BLaER1 treated with 17β-estradiol and CSF1 and Interleukin-3, amounts not matched to agents 10 nM and 100 nM (cell line): ENCODE results near the gene ABCA4.

Experiments used
- H3K27ac ChIP-seq, 11 experiments: shearing (Covaris generic); formaldehyde crosslinking; 2 replicates each; pipeline ENCODE4 v1.8.1; 2022
- H3K27me3 ChIP-seq, 11 experiments: shearing (Covaris generic); formaldehyde crosslinking; 2 replicates each; pipeline ENCODE4 v1.8.1; 2022
- H3K36me3 ChIP-seq, 11 experiments: shearing (Covaris generic); formaldehyde crosslinking; 2 replicates each; pipeline ENCODE4 v1.8.1; 2022
- H3K4me1 ChIP-seq, 10 experiments: shearing (Covaris generic); formaldehyde crosslinking; 2 replicates each; pipeline ENCODE4 v1.8.1; 2022
- H3K4me2 ChIP-seq, 11 experiments: shearing (Covaris generic); formaldehyde crosslinking; 2 replicates each; pipeline ENCODE4 v1.8.1; 2022
- H3K4me3 ChIP-seq, 10 experiments: shearing (Covaris generic); formaldehyde crosslinking; 2 replicates each; pipeline ENCODE4 v1.8.1; 2022
- H3K9ac ChIP-seq, 11 experiments: shearing (Covaris generic); formaldehyde crosslinking; 2 replicates each; pipeline ENCODE4 v1.8.1; 2022
- H3K9me3 ChIP-seq, 11 experiments: shearing (Covaris generic); formaldehyde crosslinking; replicated peaks in 1 of 11; 2 replicates each; pipeline ENCODE4 v1.8.1; 2022
- H4K20me1 ChIP-seq, 11 experiments: shearing (Covaris generic); formaldehyde crosslinking; 2 replicates each; pipeline ENCODE4 v1.8.1; 2022
- Cebpa-rat ChIP-seq, 11 experiments: shearing (Covaris generic); IDR thresholded peaks; 2 replicates each; pipeline ENCODE4 v1.8.1; 2022

ABCA4 gene

GRCh38 chr1:94118013-94118412, 2.9 kb downstream of the ABCA4 start:
- no peaks in the 10 kb centered on the region for H3K9me3 ChIP-seq
- no peak overlapping the region for H3K27ac ChIP-seq
- H3K4me2 ChIP-seq: no peak overlapping the region
- no peak overlapping the region for H3K4me3 ChIP-seq
- no peaks in the 10 kb centered on the region for H3K36me3 ChIP-seq
- peaks cover 0 to 43% (median 0%) of the 10 kb centered on the region in 11 experiments; a peak in 4 of 22 replicates for H4K20me1 ChIP-seq
- H3K9ac ChIP-seq: no peak overlapping the region
- no peak for TF ChIP-seq Cebpa-rat (IDR thresholded peaks at IDR 0.05)
- peaks cover 0 to 29% (median 13%) of the 10 kb centered on the region in 10 experiments; a peak in 10 of 20 replicates for H3K4me1 ChIP-seq
- H3K27me3 ChIP-seq: peaks cover 0 to 98% (median 0%) of the 10 kb centered on the region in 11 experiments; a peak in 11 of 22 replicates

GRCh38 chr1:94117259-94117851, 3.6 kb downstream of the ABCA4 start:
- Histone ChIP-seq H3K27ac (no peak overlapping the region), H3K9me3 (no peaks in the 10 kb centered on the region), H3K36me3 (no peaks in the 10 kb centered on the region), H3K4me3 (no peak overlapping the region), H3K9ac (no peak overlapping the region), H3K4me2 (peak overlapping the region in 6 of 11 experiments; percentile 14 to 58 (median 34); a peak in 9 of 22 replicates), H3K27me3 (peaks cover 0 to 98% (median 0%) of the 10 kb centered on the region in 11 experiments; a peak in 11 of 22 replicates), H3K4me1 (peaks cover 0 to 32% (median 14%) of the 10 kb centered on the region in 10 experiments; a peak in 10 of 20 replicates), H4K20me1 (peaks cover 0 to 49% (median 0%) of the 10 kb centered on the region in 11 experiments; a peak in 4 of 22 replicates)
- no peak for TF ChIP-seq Cebpa-rat (IDR thresholded peaks at IDR 0.05)

GRCh38 chr1:94115900-94116436, 5.0 kb downstream of the ABCA4 start:
- Histone ChIP-seq H3K9me3 (no peaks in the 10 kb centered on the region), H3K4me1 (peaks cover 0 to 42% (median 16%) of the 10 kb centered on the region in 10 experiments; a peak in 12 of 20 replicates), H3K36me3 (no peaks in the 10 kb centered on the region), H4K20me1 (peaks cover 0 to 60% (median 0%) of the 10 kb centered on the region in 11 experiments; a peak in 4 of 22 replicates), H3K27ac (no peak overlapping the region), H3K9ac (no peak overlapping the region), H3K27me3 (peaks cover 0 to 98% (median 0%) of the 10 kb centered on the region in 11 experiments; a peak in 12 of 22 replicates), H3K4me3 (no peak overlapping the region), H3K4me2 (peak overlapping the region in 3 of 11 experiments; percentile 51 to 65 (median 58); a peak in 7 of 22 replicates)
- TF ChIP-seq Cebpa-rat (IDR thresholded peaks at IDR 0.05): no peak

GRCh38 chr1:94115254-94115899, 5.6 kb downstream of the ABCA4 start:
- H3K36me3 ChIP-seq: no peaks in the 10 kb centered on the region
- peaks cover 0 to 100% (median 0%) of the 10 kb centered on the region in 11 experiments; a peak in 12 of 22 replicates for H3K27me3 ChIP-seq
- H4K20me1 ChIP-seq: peaks cover 0 to 66% (median 0%) of the 10 kb centered on the region in 11 experiments; a peak in 4 of 22 replicates
- no peak overlapping the region for H3K4me2 ChIP-seq
- no peak overlapping the region for H3K27ac ChIP-seq
- no peaks in the 10 kb centered on the region for H3K9me3 ChIP-seq
- no peak for TF ChIP-seq Cebpa-rat (IDR thresholded peaks at IDR 0.05)
- H3K4me3 ChIP-seq: no peak overlapping the region
- H3K4me1 ChIP-seq: peaks cover 0 to 48% (median 21%) of the 10 kb centered on the region in 10 experiments; a peak in 12 of 20 replicates
- no peak overlapping the region for H3K9ac ChIP-seq

- Histone ChIP-seq H3K4me3 (no peak overlapping the region), H4K20me1 (peaks cover 0 to 74% (median 0%) of the 10 kb centered on the region in 11 experiments; a peak in 4 of 22 replicates), H3K4me2 (peak overlapping the region in 6 of 11 experiments; percentile 1 to 42 (median 18); a peak in 7 of 22 replicates), H3K27me3 (peaks cover 0 to 100% (median under 1%) of the 10 kb centered on the region in 11 experiments; a peak in 13 of 22 replicates), H3K27ac (no peak overlapping the region), H3K9ac (no peak overlapping the region), H3K36me3 (no peaks in the 10 kb centered on the region), H3K9me3 (no peaks in the 10 kb centered on the region), H3K4me1 (peaks cover 4 to 62% (median 33%) of the 10 kb centered on the region in 10 experiments; a peak in 18 of 20 replicates)
- no peak for TF ChIP-seq Cebpa-rat (IDR thresholded peaks at IDR 0.05)
Measured at GRCh38 chr1:94113589-94114226, 7.2 kb downstream of the ABCA4 start.

GRCh38 chr1:94111879-94112278, 9.1 kb downstream of the ABCA4 start:
- Histone ChIP-seq H4K20me1 (peaks cover 0 to 80% (median 1%) of the 10 kb centered on the region in 11 experiments; a peak in 9 of 22 replicates), H3K4me1 (peaks cover 6 to 63% (median 32%) of the 10 kb centered on the region in 10 experiments; a peak in 18 of 20 replicates), H3K27ac (no peak overlapping the region), H3K27me3 (peaks cover 16 to 100% (median 19%) of the 10 kb centered on the region in 11 experiments), H3K36me3 (no peaks in the 10 kb centered on the region), H3K9me3 (no peaks in the 10 kb centered on the region), H3K4me3 (no peak overlapping the region), H3K9ac (no peak overlapping the region), H3K4me2 (peak overlapping the region in 6 of 11 experiments; percentile 11 to 74 (median 62); a peak in 6 of 22 replicates)
- TF ChIP-seq Cebpa-rat (IDR thresholded peaks at IDR 0.05): no peak

GRCh38 chr1:94110946-94111740, 9.8 kb downstream of the ABCA4 start:
- Histone ChIP-seq H3K36me3 (no peaks in the 10 kb centered on the region), H3K4me2 (peak overlapping the region in 7 of 11 experiments; percentile 38 to 74 (median 59); a peak in 11 of 22 replicates), H3K4me3 (no peak overlapping the region), H3K9me3 (no peaks in the 10 kb centered on the region), H3K9ac (no peak overlapping the region), H3K27ac (no peak overlapping the region), H3K27me3 (peaks cover 19 to 100% (median 26%) of the 10 kb centered on the region in 11 experiments), H4K20me1 (peaks cover 0 to 83% (median 5%) of the 10 kb centered on the region in 11 experiments; a peak in 10 of 22 replicates), H3K4me1 (peaks cover 13 to 63% (median 36%) of the 10 kb centered on the region in 10 experiments; a peak in 18 of 20 replicates)
- no peak for TF ChIP-seq Cebpa-rat (IDR thresholded peaks at IDR 0.05)
